GM19240 (cell line): ENCODE data around the gene TARM1.
A peak's percentile ranks its signal among the peaks of the same experiment; 100 is the strongest.

Experiments
- DNase-seq: peaks from one replicate; pipeline ENCODE4 v3.0.0; 2011; ENCODE audit warnings: low spot score; ENCODE audit not compliant: insufficient read length

The TARM1 gene

DNA sequence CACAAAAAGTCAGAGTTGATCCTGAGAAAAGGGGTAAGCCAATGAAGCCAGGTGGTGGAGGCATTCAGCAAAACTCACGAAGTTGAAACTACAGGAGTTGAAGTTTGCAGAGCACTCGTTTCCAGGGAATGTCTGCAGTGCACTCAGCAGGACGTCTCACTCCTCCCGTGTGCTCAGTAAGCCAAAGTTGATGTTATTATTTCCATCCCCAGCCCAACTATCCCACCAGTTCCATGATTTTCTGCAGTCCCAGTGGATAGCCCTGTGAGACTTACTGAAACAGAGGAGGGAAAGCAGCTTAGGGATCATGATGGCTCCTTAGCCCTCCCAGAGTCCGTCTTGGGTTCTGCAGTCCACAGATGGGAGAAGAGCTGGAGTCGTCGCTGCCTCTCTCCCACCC, at the start of gene TARM1:
TSS of gene TARM1 (minus strand) at position 334 of the 400 bp plus-strand sequence. CDS start at position 309, 25 bp downstream.
- no peak for DNase-seq

GRCh38 chr19:54129617-54129996, 48.4 kb upstream of the TARM1 start:
- DNase-seq: no peak

DNA sequence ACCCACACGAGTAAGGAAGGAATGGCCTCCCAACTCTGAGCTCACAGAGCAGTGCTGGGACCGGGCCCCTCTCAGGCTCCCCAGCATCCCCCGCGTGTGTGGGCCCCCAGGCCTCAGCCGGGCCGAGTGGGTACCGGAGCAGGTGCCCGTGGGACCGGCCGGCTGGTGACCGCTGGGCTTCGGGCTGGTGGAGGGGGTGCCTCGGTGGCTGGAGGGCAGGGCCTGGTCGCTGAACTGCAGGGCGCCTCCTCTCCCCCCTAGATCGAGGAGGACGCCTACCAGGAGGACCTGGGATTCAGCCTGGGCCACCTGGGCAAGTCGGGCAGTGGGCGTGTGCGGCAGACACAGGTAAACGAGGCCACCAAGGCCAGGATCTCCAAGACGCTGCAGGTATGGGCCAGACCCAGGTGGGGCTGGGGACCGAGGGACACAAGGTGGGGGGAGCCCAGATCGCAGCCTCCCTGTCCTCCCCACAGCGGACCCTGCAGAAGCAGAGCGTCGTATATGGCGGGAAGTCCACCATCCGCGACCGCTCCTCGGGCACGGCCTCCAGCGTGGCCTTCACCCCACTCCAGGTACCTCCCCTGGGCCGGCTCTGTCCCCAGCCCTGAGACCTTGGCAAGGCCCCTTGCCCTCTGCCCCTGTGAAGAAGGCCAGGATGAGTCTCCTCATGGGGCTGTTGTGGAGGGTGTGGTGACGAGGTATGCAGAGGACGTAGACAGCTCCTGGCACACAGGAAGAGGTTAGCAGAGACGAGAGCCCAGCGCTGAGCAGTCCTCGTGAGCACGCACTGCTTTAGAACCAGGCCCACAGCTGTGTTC, 47.8 kb upstream of the TARM1 start:
- DNase-seq: no peak

DNA sequence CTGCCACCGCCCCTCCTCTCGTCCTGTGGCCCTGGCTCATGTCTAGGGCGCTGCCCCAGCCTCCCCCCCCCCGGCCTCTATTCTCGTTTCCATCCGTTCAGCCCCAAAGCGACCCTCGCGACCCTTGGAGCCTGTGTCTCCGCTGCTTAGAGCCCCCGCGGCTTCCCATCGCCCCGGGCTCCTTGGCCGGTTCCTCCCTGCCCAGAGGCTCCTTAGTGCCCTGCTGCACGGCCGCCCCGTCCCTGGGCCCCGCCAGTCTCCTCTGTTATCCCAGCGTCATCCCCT, 47.2 kb upstream of the TARM1 start:
- DNase-seq: no peak

DNA sequence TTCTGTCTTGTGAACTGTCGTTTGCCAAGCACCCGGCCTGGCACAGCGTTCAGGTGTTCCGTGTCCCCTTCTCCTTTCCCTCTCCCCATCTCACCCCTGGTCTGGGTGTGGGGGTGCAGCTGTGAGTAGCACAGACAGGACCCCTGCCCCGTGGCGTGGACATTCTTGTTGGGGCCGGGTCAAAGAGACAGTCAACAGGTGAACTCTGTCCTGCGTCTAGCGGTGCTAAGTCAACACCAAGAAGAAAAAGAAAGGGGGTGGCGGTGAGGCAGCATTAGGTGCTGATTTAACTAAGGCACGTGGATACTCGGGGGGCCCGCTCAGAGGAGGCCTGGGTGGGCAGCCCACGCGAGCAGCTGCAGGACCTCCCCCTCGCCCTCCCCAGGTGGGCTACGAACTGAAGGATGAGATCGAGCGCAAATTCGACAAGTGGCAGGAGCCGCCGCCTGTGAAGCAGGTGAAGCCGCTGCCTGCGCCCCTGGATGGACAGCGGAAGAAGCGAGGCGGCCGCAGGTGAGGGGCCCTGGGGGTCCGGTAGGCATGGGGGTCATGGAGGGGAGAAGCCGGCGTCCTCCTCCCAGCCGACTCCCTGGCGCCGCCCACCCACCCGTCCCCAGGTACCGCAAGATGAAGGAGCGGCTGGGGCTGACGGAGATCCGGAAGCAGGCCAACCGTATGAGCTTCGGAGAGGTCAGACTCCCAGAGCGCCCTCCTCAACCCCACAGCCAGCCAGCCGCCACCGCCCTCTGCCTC, 46.7 kb upstream of the TARM1 start:
- no peak for DNase-seq

DNA sequence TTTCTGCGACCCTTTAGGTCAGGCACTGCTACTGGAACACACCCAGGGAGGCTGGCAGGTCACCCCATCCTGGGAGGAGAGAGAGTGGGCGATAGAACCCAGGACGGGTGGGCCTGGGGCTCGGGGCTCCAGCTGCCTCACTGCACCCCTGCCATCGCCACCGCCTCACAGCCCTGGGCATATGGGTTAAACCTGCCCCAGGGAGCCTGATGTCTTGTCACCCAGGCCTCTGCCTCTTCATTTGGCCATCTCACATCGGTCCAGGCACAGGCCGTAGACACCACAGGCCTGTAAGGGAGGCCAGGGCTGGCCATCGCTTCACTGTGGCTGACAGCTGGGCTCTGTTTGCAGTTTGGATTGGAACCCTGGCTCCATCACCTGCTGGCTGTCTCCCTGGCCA, 44.5 kb upstream of the TARM1 start:
- no peak for DNase-seq

DNA sequence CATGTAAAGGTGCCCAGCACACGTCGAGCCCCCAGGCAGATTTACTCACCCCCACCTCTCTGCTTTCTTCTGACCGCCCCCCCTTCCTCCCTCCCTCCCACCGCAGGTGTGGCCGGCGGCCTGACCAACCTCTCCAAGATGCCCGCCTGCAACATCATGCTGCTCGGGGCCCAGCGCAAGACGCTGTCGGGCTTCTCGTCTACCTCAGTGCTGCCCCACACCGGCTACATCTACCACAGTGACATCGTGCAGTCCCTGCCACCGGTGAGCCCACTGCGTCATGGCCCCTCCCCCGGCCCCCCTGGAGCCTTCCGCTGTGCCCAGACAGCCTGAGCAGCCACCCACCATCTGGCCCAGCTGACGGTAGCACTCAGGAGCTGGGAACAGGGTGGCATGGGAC, 43.2 kb upstream of the TARM1 start:
- DNase-seq: no peak

GRCh38 chr19:54123682-54124081, 42.5 kb upstream of the TARM1 start:
- no peak for DNase-seq

DNA sequence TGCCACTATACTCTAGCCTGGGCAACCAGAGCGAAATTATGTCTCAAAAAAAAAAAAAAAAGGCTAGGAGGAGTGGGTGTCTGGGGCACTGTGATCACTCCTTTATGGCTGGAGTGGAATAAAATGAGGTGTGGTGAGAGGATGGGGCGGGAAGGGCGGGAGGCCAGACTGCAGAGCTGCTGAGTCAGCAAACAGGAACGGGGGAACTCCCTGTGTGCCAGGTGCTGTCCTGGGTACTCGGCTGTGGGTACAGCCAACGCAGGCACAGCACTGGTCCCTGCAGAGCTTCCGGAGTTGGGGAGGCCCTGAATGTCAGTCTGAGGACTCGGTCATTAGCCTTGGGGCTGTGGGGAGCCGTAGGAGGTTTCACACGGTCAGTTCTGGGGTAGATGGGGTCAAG, 40.1 kb upstream of the TARM1 start:
- no peak for DNase-seq

- DNase-seq: peak; percentile 99
Measured at GRCh38 chr19:54115109-54116063, 34.2 kb upstream of the TARM1 start, which contains the start of the genes PRPF31 and TFPT. Gene PRPF31 (plus strand): TSS chr19:54115754. CDS start chr19:54118279, 2,525 bp downstream. Gene TFPT (minus strand): TSS chr19:54115657. CDS start chr19:54115269, 388 bp downstream.

DNA sequence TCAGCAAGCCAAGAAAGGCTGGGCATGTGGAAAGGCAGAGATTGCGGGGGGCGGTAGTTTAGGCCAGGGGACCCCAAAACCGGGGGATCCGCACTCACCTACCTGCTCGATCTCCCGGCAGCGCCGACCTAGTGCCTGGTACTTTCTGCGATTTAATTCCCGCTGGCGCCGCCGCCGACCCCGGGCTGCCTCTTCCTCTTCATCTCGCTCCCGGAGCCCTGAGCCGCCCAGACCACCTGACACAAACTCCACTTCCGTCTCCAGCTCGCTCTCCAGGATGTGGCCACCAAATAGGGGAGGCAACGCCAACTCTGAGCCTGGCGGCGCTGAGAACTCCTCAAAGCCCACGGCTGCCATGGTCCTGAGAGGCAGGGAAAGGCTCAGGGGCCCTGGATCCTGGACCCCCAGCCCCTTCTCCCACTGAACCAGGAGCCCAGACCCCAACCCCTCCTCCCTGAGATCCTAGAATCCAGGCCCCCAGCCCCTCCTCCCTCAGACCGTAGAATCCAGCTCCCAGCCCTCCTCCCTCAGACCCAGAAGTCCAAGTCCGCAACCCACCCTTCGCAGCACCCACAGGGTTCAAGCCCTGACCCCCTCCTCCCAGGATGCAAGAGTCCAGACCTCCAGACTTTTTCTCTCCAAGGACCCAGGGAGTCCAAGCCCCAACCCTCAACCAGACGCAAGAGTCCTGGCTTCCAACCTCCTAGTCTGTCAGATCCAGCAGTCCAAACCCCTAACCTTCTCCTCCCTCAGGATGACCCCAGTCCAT, 33.4 kb upstream of the TARM1 start:
- DNase-seq: no peak

DNA sequence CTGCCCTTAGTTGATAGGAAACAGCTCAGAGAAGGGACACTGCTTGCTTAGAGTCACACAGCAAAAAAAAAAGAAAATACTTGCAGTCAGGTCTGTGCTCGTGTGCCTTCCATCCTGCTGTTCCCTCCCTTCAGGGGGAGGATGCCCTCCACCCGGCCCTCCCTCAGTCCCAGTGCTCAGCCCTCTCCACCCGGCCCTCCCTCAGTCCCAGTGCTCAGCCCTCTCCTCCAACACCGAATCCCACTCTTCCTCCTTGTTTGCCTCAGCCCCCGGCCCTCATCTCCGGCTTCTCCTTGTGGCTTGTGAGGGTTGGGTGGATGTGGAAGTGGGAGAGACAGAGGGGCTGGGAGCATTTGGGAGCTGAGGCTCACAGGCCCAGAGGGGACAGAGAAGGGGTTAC, 28.5 kb upstream of the TARM1 start:
- no peak for DNase-seq

DNA sequence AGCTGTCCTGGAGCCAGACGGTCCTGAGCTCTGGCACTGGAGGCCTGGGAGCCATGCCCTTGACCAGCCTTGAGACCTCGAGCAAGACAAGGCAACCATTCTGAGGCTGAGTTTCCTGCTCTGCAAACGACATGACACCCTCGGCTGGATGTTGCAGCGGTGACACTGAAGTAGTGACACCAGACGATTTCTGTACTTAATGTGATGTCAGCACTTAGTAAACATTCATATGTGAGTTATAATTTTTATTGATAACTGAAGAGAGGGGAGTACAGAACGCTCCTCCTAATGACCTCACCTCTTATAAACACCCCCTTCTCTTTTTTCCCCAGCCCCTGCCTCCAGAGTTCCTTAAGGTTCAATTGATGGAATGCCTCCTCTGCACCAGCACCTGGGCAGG, 27.3 kb upstream of the TARM1 start:
- no peak for DNase-seq

DNA sequence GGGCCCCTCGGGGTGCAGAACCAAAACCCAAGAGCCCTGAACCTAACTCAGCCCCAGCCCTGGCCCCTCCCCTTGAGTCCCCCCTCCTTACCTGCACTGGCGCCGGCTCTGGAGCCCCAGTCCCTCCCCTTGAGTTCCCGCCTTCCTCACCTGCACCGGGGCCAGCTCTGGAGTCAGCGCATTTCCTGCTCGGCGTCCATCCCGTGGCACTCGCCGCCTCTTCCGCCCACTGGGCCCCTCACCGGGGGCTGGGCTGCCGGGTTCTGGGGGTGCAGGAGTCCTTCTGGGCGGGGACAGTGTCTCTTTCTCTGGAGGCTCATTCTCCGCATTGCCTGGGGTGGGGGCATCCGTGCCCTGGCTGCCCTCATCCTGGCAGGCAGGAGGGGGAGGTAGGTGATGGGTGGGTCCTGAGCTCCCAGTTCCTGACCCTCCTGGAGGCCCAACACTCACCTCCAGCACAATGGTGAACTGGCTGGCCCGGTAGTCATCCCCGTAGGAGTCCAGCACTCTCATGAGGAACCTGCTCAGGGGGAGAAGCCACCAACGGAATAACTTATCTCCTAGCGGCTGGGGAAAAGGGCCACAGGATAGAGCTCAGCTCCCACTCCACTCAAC, 26.8 kb upstream of the TARM1 start:
- no peak for DNase-seq

GRCh38 chr19:54106716-54107115, 25.6 kb upstream of the TARM1 start:
- DNase-seq: no peak

- DNase-seq: no peak
Measured at GRCh38 chr19:54105796-54106195, 24.6 kb upstream of the TARM1 start.

DNA sequence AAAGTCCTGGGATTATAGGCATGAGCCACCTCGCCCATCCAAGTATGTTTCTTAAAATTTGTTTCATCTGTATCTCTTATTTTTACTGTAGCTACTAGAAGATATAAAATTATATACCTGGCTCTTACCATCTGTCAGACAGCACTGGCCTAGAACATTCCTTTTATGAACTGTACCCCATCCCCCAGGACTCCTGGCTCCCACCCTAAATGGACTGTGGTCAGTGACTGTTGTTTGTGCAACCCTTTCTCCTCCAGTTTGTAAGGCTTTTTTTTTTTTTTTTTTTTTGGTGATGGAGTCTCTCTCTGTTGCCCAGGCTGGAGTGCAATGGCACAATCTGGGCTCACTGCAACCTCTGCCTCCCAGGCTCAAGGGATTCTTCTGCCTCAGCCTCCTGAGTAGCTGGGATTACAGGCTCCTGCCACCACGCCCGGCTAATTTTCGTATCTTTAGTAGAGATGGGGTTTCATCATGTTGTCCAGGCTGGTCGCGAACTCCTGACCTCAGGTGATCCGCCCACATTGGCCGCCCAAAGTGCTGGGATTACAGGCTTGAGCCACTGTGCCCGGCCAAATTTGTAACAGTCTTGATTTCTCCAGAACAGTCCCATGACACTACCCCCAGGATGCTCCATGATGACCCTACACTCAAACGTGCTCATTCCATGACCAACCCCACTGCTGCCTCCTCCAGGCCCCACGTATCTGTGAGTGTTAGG, 24.0 kb upstream of the TARM1 start:
- DNase-seq: no peak

DNA sequence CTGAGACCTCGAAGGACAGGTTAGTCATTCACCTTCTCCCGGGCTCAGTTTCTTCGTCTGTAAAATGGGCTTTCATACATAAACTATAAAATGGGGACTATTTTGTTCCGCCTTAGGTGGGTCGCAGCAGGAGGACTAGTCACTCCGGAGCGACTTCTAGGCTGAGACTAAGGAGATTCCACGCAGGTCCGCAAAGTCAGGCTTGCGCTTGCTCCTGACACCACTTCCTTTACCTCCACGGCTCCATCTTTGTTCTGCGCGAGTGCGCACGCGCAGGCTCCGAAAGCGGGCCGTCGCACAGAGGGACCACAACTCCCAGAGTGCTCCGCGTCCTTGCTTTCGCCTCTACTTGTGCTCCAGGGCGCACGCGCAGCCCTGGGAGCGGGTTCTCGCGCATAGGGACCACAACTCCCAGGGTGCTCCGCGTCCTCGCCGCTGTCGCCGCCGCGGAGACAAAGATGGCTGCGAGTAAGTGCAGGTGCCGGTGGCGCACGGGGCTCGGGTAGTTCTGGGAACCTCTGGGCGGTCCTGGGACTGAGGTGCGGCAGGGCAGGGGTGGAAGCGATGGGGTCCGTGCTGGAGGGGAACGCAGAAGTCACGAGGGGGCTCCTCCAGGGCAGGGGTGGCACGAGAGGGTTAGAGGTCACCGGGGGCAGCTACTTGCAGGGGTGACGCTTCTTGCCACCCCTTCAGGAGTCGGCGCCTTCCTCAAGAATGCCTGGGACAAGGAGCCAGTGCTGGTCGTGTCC, 21.4 kb upstream of the TARM1 start, which contains the start of gene NDUFA3:
TSS of gene NDUFA3 (plus strand) at position 435 of the 749 bp plus-strand sequence. CDS start at position 459, 24 bp downstream.
- peak; percentile 100 for DNase-seq

DNA sequence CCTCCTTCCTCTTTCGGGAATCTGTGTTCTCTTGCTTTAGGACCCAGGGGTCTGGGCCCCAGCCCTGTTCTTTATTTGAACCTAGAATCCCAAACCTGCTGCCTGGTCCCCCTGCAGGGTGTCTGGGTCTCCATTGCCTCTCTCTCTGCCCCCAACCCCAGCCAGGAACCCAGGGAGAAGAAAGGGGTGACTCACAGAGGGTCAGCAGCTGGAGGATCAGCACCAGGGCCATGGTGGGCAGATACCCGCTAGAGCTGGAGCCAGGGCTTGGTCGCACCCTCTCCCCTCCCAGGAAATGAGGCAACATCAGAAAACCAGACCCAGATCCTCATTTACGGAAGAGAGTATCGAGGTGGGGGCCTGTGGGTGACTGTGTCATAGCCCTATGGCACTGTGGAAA, 19.4 kb upstream of the TARM1 start, which contains the start of gene OSCAR:
TSS of gene OSCAR (minus strand) at position 243 of the 400 bp plus-strand sequence. CDS start at position 232, 11 bp downstream.
- DNase-seq: no peak
